ENCODE data around the gene DHRS7C. TPM values are rescaled to one million over a fixed set of nuclear protein-coding genes. Genes with fewer than 3 reads are reported as not detected.

DHRS7C gene
- not detected in 2 replicates for total RNA-seq

GRCh38 chr17:9790889-9791876 is at the start of gene DHRS7C:
Gene DHRS7C, minus strand, starts transcription at chr17:9791592. Its CDS starts 308 bp downstream, at chr17:9791284.
- no peak for DNase-seq (ENCODE audit: low read depth, low spot score)

- no peak for DNase-seq (ENCODE audit: low read depth, low spot score)
Measured at GRCh38 chr17:9839433-9839832, 48.0 kb upstream of the DHRS7C start.

- no peak for DNase-seq (ENCODE audit: low read depth, low spot score)
Measured at GRCh38 chr17:9837551-9838471, 46.4 kb upstream of the DHRS7C start.

GRCh38 chr17:9833922-9834321 is 42.5 kb upstream of the DHRS7C start:
- no peak for DNase-seq (ENCODE audit: low read depth, low spot score)

GRCh38 chr17:9830711-9831110 is 39.3 kb upstream of the DHRS7C start:
- DNase-seq (ENCODE audit: low read depth, low spot score): no peak

GRCh38 chr17:9829343-9829742 is 38.0 kb upstream of the DHRS7C start:
- no peak for DNase-seq (ENCODE audit: low read depth, low spot score)

GRCh38 chr17:9828296-9829295 is 37.2 kb upstream of the DHRS7C start:
- DNase-seq (ENCODE audit: low read depth, low spot score): no peak

GRCh38 chr17:9825641-9826150 is 34.3 kb upstream of the DHRS7C start, which contains the start of gene GLP2R:
Gene GLP2R, plus strand, starts transcription at chr17:9825924. Its CDS starts 140 bp downstream, at chr17:9826064.
- no peak for DNase-seq (ENCODE audit: low read depth, low spot score)

- no peak for DNase-seq (ENCODE audit: low read depth, low spot score)
Measured at GRCh38 chr17:9824797-9825338, 33.5 kb upstream of the DHRS7C start.

- DNase-seq (ENCODE audit: low read depth, low spot score): no peak
Measured at GRCh38 chr17:9824094-9824493, 32.7 kb upstream of the DHRS7C start.

GRCh38 chr17:9821921-9822320 is 30.5 kb upstream of the DHRS7C start, which contains the start of gene GSG1L2:
Gene GSG1L2, minus strand, starts transcription at chr17:9822079. Its CDS starts 8 bp downstream, at chr17:9822071.
- DNase-seq (ENCODE audit: low read depth, low spot score): no peak

GRCh38 chr17:9820448-9820847 is 29.1 kb upstream of the DHRS7C start:
- DNase-seq (ENCODE audit: low read depth, low spot score): no peak

GRCh38 chr17:9818760-9819159 is 27.4 kb upstream of the DHRS7C start:
- no peak for DNase-seq (ENCODE audit: low read depth, low spot score)

- no peak for DNase-seq (ENCODE audit: low read depth, low spot score)
Measured at GRCh38 chr17:9817086-9817485, 25.7 kb upstream of the DHRS7C start.

- DNase-seq (ENCODE audit: low read depth, low spot score): no peak
Measured at GRCh38 chr17:9816472-9816871, 25.1 kb upstream of the DHRS7C start.

- no peak for DNase-seq (ENCODE audit: low read depth, low spot score)
Measured at GRCh38 chr17:9814337-9814945, 23.0 kb upstream of the DHRS7C start.

GRCh38 chr17:9813166-9813565 is 21.8 kb upstream of the DHRS7C start:
- no peak for DNase-seq (ENCODE audit: low read depth, low spot score)

- no peak for DNase-seq (ENCODE audit: low read depth, low spot score)
Measured at GRCh38 chr17:9811537-9811936, 20.1 kb upstream of the DHRS7C start.

GRCh38 chr17:9811086-9811485 is 19.7 kb upstream of the DHRS7C start:
- DNase-seq (ENCODE audit: low read depth, low spot score): no peak
